Cardiac atrium fibroblast (primary cell): ENCODE measurements around the gene ENOSF1. TPM values are rescaled to one million over a fixed set of nuclear protein-coding genes. Genes with fewer than 3 reads are reported as not detected.

Experiments
- total RNA-seq: library from RNA; depleted of rRNA; stranded (reverse); fragments of >200 nt; gene quantifications from 2 replicates; pipeline ENCODE4 v1.2.3, GENCODE V29; 2015

Gene ENOSF1, protein sequence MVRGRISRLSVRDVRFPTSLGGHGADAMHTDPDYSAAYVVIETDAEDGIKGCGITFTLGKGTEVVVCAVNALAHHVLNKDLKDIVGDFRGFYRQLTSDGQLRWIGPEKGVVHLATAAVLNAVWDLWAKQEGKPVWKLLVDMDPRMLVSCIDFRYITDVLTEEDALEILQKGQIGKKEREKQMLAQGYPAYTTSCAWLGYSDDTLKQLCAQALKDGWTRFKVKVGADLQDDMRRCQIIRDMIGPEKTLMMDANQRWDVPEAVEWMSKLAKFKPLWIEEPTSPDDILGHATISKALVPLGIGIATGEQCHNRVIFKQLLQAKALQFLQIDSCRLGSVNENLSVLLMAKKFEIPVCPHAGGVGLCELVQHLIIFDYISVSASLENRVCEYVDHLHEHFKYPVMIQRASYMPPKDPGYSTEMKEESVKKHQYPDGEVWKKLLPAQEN
- 10.9 and 19.0 TPM in 2 replicates for total RNA-seq

DNA sequence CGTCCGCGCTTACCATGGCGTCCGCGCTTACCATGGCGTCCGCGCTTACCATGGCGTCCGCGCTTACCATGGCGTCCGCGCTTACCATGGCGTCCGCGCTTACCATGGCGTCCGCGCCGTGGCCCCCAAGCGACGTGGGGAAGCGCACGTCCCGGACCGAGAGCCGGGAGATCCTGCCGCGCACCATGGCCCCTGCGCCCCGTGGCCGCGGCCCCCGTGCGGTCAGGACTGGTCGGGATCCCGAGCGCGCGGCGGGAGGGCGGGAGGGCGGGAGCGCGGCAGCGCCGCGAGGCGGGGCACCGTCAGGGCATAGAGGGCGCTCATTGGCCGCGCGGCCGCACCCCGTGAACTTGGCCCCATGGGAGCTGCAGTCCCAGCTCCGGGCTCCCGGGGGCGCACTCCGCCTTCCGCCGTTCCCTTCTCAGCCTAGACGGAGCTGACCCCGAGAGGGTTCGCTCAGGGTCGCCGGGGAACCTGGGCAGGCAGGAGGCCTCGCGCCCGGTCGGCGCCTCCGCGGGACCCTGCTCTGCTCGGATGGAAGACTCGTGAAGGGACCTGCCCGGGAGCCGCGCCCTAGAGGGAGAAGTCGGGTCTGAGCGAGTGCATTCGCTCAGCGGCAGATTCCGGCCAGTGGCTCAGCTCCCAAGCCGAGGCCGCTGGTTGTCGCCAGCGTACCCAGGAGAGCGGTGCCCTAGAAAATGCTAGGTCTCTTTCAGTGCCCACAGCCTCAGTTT, at the start of gene ENOSF1:
Gene ENOSF1 (minus strand): TSS at position 230 of the 734 bp plus-strand sequence. CDS start 43 bp downstream, at position 187.

DNA sequence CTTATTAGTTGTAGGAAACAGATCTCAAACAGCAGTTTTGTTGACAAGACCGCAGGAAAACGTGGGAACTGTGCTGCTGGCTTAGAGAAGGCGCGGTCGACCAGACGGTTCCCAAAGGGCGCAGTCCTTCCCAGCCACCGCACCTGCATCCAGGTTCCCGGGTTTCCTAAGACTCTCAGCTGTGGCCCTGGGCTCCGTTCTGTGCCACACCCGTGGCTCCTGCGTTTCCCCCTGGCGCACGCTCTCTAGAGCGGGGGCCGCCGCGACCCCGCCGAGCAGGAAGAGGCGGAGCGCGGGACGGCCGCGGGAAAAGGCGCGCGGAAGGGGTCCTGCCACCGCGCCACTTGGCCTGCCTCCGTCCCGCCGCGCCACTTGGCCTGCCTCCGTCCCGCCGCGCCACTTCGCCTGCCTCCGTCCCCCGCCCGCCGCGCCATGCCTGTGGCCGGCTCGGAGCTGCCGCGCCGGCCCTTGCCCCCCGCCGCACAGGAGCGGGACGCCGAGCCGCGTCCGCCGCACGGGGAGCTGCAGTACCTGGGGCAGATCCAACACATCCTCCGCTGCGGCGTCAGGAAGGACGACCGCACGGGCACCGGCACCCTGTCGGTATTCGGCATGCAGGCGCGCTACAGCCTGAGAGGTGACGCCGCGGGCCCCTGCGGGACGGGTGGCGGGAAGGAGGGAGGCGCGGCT, 55.0 kb downstream of the ENOSF1 start, which contains the start of gene TYMS:
Gene TYMS (plus strand): TSS at position 343 of the 690 bp plus-strand sequence. CDS start 90 bp downstream, at position 433.

Other genes starting within 250 kb of the ENOSF1 start
- 96.6 and 104 TPM in 2 replicates for gene COLEC12, start 211.9 kb downstream of the ENOSF1 start, total RNA-seq
- gene CETN1, start 132.2 kb downstream of the ENOSF1 start, total RNA-seq: not detected in 2 replicates
- under 0.01 TPM in 1 of 2 replicates, not detected in the other for gene CLUL1, start 115.6 kb downstream of the ENOSF1 start, total RNA-seq
- gene TYMS, start 55.0 kb downstream of the ENOSF1 start, total RNA-seq: 13.7 and 19.1 TPM in 2 replicates
- 54.3 and 117 TPM in 2 replicates for gene YES1, start 99.6 kb upstream of the ENOSF1 start, total RNA-seq
- not detected in 2 replicates for gene ADCYAP1, start 192.2 kb upstream of the ENOSF1 start, total RNA-seq